Right ventricle myocardium superior (tissue), 1 donor: ENCODE data around the gene ENPP5. TPM values are rescaled to one million over a fixed set of nuclear protein-coding genes. Genes with fewer than 3 reads are reported as not detected.
"Not testable (repeated sequence)": the region's sequence is repeated elsewhere in the genome, so short reads cannot be mapped to it uniquely, and the experiment has no call there.

ENCODE experiments used
- ATAC-seq: fragments of 200-7000 bp; cut with Tn5 transposase; one replicate; pipeline ENCODE4 v1.9.1; 2020; ENCODE audit warnings: mild to moderate bottlenecking; ENCODE audit not compliant: poor library complexity
- DNase-seq: peaks from one replicate; pipeline ENCODE4 v3.0.0-alpha.2; 2020
- intact Hi-C: fragments of 100-400 bp; cut with DNase I; formaldehyde crosslinking; loops from one replicate; pipeline ENCODE4 v1.11.2; 2022
- total RNA-seq: library from RNA; stranded (reverse); fragmentation: NEBNext Ultra II Directional; extraction: Animal tissue kit (Norgen Biotek cat#: 25700); gene quantifications from one replicate; pipeline ENCODE4 v1.2.1, GENCODE V29; 2021
- donor health status: DM: no; HTN: yes; CAD: no; lungs with severe emphysema.

The ENPP5 gene
- total RNA-seq, 1 donor from 2014 or later: 3.0 TPM

DNA sequence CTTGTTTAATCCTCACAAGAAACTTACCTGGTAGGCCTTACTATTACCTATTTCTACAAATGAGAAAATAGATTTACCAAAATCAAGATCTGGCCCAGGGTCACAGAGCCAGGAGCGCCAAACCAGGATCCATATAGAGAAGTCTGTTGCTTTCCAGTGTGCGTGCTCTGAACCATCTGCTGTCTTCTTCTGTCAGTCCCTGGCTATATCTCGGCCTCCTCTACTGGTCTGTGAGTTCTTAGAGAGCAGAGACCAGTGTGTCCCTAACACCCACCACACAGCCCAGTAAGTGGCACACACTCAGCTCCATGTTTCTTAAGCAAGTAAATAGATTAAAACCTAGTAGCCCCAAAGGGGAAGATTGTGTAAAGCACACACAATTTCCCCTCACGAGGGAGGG, 18.9 kb upstream of the ENPP5 start:
- DNase-seq (no peak), ATAC-seq (no peak)
- intact Hi-C loops: no loop called here

- intact Hi-C loops: no loop called here
- DNase-seq: no peak
- no peak for ATAC-seq
These were observed 15.8 kb upstream of the ENPP5 start for GRCh38 chr6:46186583-46186982.

DNA sequence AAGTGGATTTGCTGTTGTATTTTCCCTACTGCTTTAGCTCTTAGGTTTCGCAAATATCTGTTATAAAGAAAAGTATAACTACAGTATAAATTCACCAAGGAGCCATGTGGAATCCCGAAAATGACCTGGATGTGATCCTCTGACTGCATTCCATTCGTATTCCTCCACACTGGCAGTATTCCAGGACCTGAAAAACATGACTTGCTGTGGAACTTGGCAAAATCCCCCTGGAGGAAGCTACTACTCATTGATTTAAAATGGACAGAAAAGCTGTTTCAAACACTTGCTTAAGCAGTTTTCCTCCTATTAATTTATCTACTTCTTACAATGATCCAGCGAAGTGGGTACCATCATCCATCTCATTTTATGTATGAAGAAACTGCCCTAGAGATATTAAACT, 13.3 kb upstream of the ENPP5 start:
- ATAC-seq (no peak), DNase-seq (no peak)
- intact Hi-C loops: no loop called here

- DNase-seq (no peak), ATAC-seq (no peak)
- intact Hi-C loops: no loop called here
These were observed 5.2 kb upstream of the ENPP5 start for GRCh38 chr6:46175976-46176375.

GRCh38 chr6:46175446-46175845, 4.7 kb upstream of the ENPP5 start:
- no peak for ATAC-seq
- no peak for DNase-seq
- intact Hi-C loops: no loop called here

DNA sequence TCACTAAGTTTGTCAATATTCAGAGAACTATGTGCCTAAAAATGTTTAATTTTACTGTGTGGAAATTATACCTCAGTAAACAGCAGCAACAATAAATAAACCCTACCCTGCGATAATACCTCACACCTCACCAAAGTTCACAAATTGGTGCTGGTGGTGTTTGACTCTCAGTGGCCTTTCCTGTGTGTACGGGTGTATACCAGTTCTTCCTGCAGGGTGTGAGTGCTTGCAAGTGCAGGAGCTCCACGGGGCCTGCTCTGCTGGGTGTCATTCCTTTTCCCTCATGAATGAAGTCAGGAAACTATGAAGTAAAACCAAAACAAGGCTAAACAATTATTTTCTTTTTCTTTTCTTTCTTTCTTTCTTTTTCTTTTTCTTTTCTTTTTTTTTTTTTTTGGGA, 4.1 kb upstream of the ENPP5 start:
- intact Hi-C loops: no loop called here
- DNase-seq (no peak), ATAC-seq (no peak)

DNA sequence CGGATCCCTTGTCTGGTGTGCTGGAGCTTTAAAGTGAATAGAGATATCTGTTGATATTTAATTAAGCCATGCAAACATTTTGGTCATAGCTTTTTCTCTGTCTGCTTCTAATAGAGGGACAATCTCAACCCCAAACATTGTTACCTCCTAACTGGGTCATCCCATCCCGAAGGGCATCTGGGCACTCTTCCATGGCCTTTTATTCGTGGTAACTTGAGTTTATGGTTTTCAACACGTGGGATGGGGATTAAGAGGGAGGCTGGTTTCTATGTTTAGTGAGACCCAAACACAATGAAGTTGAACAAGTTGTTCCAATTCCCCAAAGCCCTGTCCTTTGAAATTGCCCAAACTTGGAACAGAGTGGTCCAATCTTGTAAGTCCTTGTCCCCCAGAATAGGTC, 1.4 kb upstream of the ENPP5 start:
- DNase-seq: no peak
- intact Hi-C loops: no loop called here
- ATAC-seq: no peak

GRCh38 chr6:46160102-46160501, 10.7 kb downstream of the ENPP5 start:
- ATAC-seq: no peak
- no peak for DNase-seq
- intact Hi-C loops: no loop called here

- DNase-seq (no peak), ATAC-seq (no peak)
- intact Hi-C loops: no loop called here
These were observed 11.6 kb downstream of the ENPP5 start for GRCh38 chr6:46159229-46159628.

GRCh38 chr6:46156701-46157100, 14.1 kb downstream of the ENPP5 start:
- intact Hi-C loops: no loop called here
- ATAC-seq (no peak), DNase-seq (no peak)

- intact Hi-C loops, DNase-seq, ATAC-seq: not testable (repeated sequence)
These were observed 21.7 kb downstream of the ENPP5 start for GRCh38 chr6:46149066-46149465.

- ATAC-seq (peak; percentile 66), DNase-seq (no peak)
- intact Hi-C loops: no loop called here
These were observed 26.5 kb downstream of the ENPP5 start for GRCh38 chr6:46144270-46144669.

DNA sequence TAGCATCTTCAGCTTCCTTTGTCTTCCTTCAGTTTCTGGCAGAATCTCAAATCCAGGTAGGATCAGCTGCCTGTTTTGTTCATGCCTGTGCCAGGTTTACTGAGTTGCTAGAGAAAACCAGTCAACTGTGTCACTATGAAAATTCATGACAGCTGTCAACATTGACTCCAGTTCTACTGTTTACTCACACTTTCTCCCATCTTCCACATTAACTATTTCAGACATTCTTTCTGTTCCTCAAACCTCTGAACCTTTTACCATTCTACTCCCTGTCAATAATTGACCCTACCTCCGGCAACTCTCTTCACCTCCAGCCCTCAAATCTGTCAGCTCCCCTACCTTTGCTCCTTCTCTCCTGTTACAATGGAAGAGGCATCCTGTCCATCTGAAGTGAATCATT, 32.5 kb downstream of the ENPP5 start:
- ATAC-seq (no peak), DNase-seq (no peak)
- intact Hi-C loops: no loop called here

DNA sequence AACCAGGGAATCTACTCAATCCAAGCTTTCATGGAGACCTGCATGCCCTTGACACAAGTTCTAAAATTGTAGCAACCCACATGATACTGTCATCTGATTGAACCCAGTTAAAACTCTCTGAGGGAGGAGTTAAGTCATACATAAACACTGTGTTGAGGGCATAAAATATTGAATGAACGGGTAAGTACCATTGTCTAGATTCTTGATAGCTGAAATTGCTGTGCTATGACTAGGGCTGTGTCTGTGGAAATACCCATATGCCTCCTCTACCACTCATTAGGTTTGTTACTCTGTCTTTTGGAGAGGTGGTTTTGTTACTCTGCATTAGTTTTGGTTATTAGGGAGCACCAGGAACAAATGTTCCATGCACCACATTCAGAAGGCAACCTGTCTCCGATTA, 33.4 kb downstream of the ENPP5 start:
- intact Hi-C loops: no loop called here
- no peak for DNase-seq
- ATAC-seq: no peak

DNA sequence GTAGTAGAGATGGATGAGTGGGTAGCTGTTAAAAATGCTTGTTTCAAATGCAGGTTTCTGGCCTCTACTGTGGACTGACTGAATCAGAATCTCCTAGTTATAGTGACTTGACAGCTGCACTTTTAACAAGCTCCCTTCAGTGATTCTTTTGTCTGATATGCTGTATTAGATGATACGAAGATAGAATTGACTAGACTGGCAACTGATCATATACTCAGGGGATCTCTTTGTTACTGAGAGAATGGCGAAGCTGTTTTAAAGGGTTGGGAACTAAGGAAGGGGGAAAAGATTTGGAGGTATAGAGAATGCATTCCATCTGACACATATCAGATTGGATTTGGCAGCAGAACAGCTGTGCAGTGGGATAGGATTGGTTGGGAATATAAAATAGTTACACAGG, 33.9 kb downstream of the ENPP5 start:
- intact Hi-C loops: no loop called here
- ATAC-seq (peak; percentile 28), DNase-seq (no peak)

- ATAC-seq: no peak
- intact Hi-C loops: no loop called here
These were observed 35.6 kb downstream of the ENPP5 start for GRCh38 chr6:46135176-46135575.

GRCh38 chr6:46134216-46134615, 36.6 kb downstream of the ENPP5 start:
- intact Hi-C loops: no loop called here
- DNase-seq: no peak
- ATAC-seq: no peak

More at GRCh38 chr6:46135176-46135575, 35.6 kb downstream of the ENPP5 start:
- no peak for DNase-seq

DNA sequence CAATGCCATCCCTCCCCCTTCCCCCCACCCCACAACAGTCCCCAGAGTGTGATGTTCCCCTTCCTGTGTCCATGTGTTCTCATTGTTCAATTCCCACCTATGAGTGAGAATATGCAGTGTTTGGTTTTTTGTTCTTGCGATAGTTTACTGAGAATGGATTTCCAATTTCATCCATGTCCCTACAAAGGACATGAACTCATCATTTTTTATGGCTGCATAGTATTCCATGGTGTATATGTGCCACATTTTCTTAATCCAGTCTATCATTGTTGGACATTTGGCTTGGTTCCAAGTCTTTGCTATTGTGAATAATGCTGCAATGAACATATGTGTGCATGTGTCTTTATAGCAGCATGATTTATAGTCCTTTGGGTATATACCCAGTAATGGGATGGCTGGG, 39.5 kb downstream of the ENPP5 start:
- DNase-seq, intact Hi-C loops, ATAC-seq: not testable (repeated sequence)

DNA sequence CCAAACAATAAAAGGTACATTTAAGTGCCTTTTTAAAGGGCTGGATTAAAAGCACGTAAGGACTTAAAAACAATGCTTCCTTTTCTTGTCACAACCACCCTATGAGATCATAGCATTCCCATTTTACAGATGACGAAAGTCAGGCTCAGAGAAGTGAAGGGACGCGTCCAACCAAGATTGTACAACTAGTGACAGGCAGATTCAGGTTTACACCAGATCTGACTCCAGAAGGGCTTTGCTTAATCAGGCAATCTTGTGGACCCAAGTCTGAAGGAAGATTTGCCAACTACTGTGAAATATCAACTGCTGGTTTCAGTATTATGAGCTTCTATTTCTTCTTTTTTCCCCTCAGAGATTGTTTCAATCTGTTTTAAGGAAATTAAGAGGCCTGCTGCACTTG, 40.1 kb downstream of the ENPP5 start:
- intact Hi-C loops: no loop called here
- DNase-seq: no peak
- no peak for ATAC-seq

- ATAC-seq (peak; percentile 99), DNase-seq (peak; percentile 90)
- intact Hi-C loops: no loop called here
These were observed 40.9 kb downstream of the ENPP5 start, which contains the start of gene ENPP4 for GRCh38 chr6:46129629-46130511. ENPP4 (plus strand) TSS chr6:46129989; CDS start chr6:46139584, 9,595 bp downstream.

- intact Hi-C loops: no loop called here
- no peak for ATAC-seq
- DNase-seq: no peak
These were observed 41.5 kb downstream of the ENPP5 start for GRCh38 chr6:46129291-46129628.
